Measurements from ENCODE around the gene PRPF19.

Gene PRPF19

GRCh38 chr11:60906132-60906972 lies at the start of gene PRPF19:
Gene PRPF19, minus strand, starts transcription at chr11:60906585. Its CDS starts 203 bp downstream, at chr11:60906382.
- peak; percentile 92 to 94 for DNase-seq (ENCODE audit: low read depth in 2 of 2, low spot score in 1 of 2)

GRCh38 chr11:60955571-60955970 lies 49.2 kb upstream of the PRPF19 start:
- DNase-seq (ENCODE audit: low read depth in 2 of 2, low spot score in 1 of 2): no peak

GRCh38 chr11:60954421-60954820 lies 48.0 kb upstream of the PRPF19 start:
- no peak for DNase-seq (ENCODE audit: low read depth in 2 of 2, low spot score in 1 of 2)

DNA sequence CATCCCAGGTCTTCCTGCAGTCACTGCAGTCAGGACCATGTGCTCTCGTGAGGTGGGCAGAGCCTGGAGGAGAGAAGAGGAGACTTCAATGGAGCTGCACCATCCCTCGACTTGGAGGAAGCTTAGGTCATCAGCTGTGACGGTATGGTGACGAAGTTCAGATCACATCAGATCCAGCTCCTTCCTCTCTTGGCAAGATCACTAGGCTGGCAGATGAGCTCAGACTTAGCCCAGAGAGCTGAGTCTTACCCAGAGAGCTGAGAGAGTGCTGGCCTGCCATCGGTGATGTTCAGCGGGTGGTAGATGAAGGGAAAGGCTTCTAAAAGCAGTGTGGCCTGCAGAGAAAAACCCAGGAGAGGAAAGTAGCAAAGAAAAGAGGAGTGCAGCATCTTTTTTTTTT lies 47.4 kb upstream of the PRPF19 start:
- no peak for DNase-seq (ENCODE audit: low read depth in 2 of 2, low spot score in 1 of 2)

- no peak for DNase-seq (ENCODE audit: low read depth in 2 of 2, low spot score in 1 of 2)
Observed at GRCh38 chr11:60952742-60953170, 46.4 kb upstream of the PRPF19 start.

DNA sequence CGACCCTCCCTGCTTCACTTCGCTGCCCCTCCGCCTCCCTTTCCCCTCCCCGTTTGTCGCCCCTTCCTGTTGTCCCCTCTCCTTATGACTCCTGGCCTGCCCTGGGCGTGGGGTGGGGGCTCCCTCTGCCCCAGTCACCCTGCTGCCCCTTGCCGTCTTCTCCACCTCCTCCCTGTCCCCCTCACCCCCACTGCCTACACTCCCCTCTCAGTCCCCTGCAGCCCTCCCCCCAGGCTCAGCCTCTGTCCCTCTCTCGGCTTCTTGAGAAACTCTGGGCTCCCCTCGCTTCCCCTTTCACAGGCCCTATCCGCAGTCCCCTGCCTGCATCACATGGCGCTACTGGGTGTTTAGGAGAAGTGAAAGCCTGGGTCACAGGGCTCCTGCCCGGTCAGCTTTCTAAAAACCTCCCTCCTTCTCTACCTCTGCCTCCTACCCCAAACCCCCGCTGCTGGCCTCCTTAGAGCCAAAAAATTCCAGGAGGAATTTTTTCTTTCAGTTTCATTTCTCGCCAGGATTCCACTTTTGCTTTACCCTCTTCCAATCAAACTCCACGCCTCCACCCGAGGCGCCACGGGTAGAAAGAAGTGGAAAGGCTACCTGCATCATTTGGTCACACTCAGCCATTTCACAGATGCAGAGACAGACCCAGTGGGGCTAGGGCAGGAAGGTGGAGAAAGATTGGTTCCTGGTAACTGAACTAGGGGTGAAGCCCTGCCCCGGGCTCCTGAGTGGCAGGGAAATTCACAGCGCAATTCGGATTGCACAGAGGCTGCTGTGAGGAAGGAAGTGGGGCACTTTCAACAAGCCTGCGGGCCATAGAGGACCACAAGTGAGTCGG lies 45.7 kb upstream of the PRPF19 start, which contains the start of gene SLC15A3:
SLC15A3 (minus strand) TSS at position 273 of the 838 bp plus-strand sequence. CDS start 625 bp downstream, outside the sequence.
- DNase-seq (ENCODE audit: low read depth in 2 of 2, low spot score in 1 of 2): no peak

DNA sequence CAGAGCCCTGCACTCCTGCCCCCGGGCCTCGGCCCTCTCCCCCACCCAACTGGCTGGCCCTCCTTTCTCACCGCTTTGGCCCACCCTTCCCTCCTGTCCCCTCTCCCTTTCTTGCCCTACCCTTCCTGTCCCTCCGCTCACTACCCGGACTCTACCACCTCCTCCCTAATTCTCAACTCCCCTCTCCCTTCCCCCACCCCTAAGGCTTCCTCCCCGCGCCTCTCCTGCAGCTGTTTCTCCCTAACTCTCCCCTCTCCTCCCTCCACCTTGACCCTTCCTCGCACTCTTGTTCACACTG lies 45.2 kb upstream of the PRPF19 start:
- DNase-seq (ENCODE audit: low read depth in 2 of 2, low spot score in 1 of 2): no peak

- DNase-seq (ENCODE audit: low read depth in 2 of 2, low spot score in 1 of 2): no peak
Observed at GRCh38 chr11:60950933-60951605, 44.7 kb upstream of the PRPF19 start.

DNA sequence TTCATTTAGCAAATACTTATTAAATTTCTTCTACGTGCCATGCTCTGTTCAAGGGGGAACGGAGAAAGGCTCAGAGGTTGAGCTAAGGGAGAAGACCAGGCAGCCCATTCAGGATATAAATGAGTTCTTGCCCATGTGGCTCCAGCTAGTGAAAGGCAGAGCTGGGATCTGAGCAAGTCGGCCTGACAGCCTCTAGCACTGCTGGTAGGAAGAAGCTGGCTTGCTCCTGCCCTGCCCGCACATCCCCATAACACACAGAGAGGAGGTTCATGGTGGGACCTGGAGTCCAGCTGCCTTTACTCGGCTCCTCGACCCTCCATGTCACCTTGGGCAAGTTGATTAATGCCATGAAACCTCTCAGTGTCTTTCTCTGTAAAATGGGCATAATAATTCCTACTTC lies 43.6 kb upstream of the PRPF19 start:
- no peak for DNase-seq (ENCODE audit: low read depth in 2 of 2, low spot score in 1 of 2)

- no peak for DNase-seq (ENCODE audit: low read depth in 2 of 2, low spot score in 1 of 2)
Observed at GRCh38 chr11:60948250-60948649, 41.9 kb upstream of the PRPF19 start.

DNA sequence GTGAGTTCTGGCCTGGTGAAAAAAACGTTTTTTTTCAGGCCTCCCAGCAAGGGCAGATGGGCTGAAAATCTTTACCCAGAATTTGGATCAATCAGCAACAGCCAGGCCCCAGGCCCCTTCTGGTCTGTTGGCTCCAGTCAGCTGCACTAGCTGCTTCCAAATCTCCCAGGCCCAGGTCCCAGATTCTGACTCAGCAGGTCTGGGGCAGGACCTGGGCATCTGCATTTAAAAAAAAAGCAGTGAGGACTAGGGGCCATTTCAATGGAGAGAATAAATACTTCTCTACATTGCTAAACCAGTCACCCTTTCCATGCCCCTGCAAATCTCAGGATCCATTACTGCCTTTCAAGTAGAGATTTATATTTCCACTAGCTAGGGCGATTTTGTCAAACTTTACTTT lies 41.3 kb upstream of the PRPF19 start:
- no peak for DNase-seq (ENCODE audit: low read depth in 2 of 2, low spot score in 1 of 2)

GRCh38 chr11:60946601-60947264 lies 40.3 kb upstream of the PRPF19 start:
- no peak for DNase-seq (ENCODE audit: low read depth in 2 of 2, low spot score in 1 of 2)

DNA sequence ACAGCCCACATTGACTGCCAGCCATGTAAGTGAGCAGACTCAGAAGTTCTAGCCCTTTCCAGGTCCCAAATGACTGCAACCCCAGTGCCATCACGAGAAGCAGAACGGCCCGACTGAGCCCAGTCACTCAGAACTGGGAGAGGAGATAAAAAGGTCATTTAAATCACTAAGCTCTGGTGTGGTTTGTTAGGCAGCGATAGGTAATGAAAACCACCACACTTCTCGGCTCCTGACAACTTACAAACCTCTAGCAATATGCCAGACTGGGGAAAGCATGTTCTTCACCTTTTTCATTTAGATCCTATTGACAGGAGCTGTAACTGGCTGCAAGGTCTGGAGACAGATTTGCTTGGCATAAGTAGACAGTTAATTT lies 38.9 kb upstream of the PRPF19 start:
- no peak for DNase-seq (ENCODE audit: low read depth in 2 of 2, low spot score in 1 of 2)

DNA sequence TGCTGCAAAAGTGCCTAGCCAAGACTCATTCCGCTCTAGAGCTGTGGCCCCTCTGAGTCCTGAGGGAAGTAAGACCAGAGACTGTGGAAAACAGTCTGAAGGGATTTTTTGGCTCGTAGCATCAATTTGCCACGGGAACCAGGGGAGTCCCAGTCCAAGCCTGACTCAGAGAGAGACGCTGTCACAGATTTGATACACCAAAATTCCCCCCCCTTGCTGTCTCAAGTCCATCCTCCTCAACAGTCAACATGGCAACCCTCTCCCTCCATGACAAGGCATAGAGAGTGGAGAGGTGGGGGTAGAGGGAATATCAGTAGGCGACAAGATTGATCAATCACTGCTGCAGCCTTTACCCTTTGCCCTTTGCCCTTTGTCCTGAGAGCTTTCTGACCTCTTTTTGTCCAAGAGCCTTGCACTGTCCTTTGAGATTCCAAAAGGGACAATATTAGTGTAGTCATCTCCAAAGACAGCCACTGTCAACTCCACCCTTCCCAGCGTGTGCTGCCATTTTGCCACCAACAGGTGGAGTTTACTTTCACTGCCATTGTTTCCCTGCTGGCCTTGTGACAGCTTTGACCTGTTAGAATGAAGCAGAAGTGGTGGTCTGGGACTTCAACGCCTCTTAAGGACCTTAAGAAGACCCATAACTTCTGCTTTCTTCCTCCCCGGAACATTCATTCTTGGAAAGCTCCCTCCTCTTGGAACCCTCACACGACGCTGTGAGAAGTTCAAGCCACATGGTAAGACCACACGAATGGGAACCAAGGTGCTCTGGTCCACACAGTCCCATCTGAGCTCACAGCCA lies 38.3 kb upstream of the PRPF19 start:
- no peak for DNase-seq (ENCODE audit: low read depth in 2 of 2, low spot score in 1 of 2)

GRCh38 chr11:60942970-60943565 lies 36.7 kb upstream of the PRPF19 start:
- DNase-seq (ENCODE audit: low read depth in 2 of 2, low spot score in 1 of 2): no peak

DNA sequence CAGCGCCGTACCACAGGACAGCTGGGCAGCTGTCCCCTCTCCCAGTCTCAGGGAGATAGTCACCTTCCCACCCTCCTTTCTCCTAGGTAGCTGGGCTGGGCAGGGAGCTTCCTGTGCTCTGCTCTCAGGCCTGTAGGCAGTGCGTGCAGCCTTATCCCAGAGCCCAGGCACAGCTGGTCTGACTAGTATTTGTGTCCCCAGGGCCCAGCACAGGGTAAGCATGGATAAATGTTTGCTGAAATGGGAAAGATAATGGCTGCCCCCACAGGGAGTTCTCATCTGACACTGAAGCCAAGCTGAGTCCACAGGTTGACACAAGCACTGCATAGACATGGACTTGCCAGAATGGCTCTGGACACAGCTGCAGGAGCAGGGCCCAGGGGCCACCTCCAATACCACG lies 35.8 kb upstream of the PRPF19 start:
- no peak for DNase-seq (ENCODE audit: low read depth in 2 of 2, low spot score in 1 of 2)

DNA sequence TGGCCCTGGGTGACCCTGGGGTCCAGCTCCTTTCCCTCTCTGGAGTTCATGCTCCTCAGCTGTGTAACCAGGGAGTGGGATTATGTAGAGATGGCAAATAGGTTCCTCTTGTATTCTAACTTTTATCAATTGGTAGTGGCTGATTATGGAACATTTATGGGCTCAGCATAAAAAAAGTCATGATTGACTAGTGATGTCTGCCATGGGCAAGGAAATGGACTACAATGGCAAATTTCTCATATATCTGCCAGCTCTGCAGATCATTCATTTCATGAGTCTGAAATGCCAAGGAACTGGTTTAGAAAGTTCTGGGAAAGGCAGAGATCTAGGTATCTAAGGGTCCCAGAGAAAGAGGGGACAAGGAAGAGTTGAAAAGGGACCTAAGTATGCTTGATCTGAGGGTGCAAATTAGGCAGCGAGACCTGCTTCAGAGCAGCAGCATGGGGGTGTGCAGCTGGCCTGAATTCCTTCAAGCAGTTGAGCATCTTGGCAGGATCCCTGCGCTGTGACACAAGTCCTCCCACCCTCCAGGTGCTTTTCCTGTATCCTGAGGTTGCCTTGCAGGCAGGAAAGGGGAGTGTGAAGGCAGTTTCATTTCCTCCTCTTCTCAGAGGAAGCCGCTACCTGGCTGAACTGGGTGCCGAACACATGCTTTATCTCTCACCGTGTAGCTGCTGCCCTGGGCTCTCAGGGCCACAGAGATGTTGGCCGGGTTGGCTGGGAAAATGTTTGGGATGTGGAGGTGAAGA lies 35.2 kb upstream of the PRPF19 start:
- DNase-seq (ENCODE audit: low read depth in 2 of 2, low spot score in 1 of 2): no peak

GRCh38 chr11:60939855-60940254 lies 33.5 kb upstream of the PRPF19 start:
- DNase-seq (ENCODE audit: low read depth in 2 of 2, low spot score in 1 of 2): no peak

GRCh38 chr11:60939301-60939700 lies 32.9 kb upstream of the PRPF19 start:
- DNase-seq (ENCODE audit: low read depth in 2 of 2, low spot score in 1 of 2): no peak
